T-helper 2 cell (primary cell): ENCODE results near the gene NECTIN2.
"Not testable (repeated sequence)": the region's sequence is repeated elsewhere in the genome, so short reads cannot be mapped to it uniquely, and the experiment has no call there.

Experiments used
- DNase-seq, 5 experiments: peaks; one replicate each; pipeline versions ENCODE4 v3.0.0 to v3.0.0-alpha.2; 2012 to 2022

Gene NECTIN2

GRCh38 chr19:44886141-44886540 lies 40.0 kb downstream of the NECTIN2 start:
- DNase-seq = no peak

GRCh38 chr19:44887648-44888047 lies 41.6 kb downstream of the NECTIN2 start:
- DNase-seq = no peak

- DNase-seq = not testable (repeated sequence)
These were observed 42.2 kb downstream of the NECTIN2 start for GRCh38 chr19:44888335-44888734.

GRCh38 chr19:44889830-44890365 lies 43.8 kb downstream of the NECTIN2 start:
- DNase-seq = no peak

- DNase-seq = peak in 3 of 5 experiments; percentile 100
These were observed 44.4 kb downstream of the NECTIN2 start for GRCh38 chr19:44890366-44891015.

GRCh38 chr19:44891016-44891882 lies 45.2 kb downstream of the NECTIN2 start, which contains the start of gene TOMM40:
Gene TOMM40, plus strand, starts transcription at chr19:44891254. Its CDS starts 162 bp downstream, at chr19:44891416.
- peak in 3 of 5 experiments; percentile 36 to 100 (median 99) for DNase-seq

GRCh38 chr19:44892932-44893331 lies 46.8 kb downstream of the NECTIN2 start:
- DNase-seq = no peak

GRCh38 chr19:44893332-44894051 lies 47.4 kb downstream of the NECTIN2 start:
- DNase-seq = no peak

- DNase-seq = no peak
These were observed 47.9 kb downstream of the NECTIN2 start for GRCh38 chr19:44894052-44894400.

- no peak for DNase-seq
These were observed 48.8 kb downstream of the NECTIN2 start for GRCh38 chr19:44894946-44895345.

- no peak for DNase-seq
These were observed 51.7 kb downstream of the NECTIN2 start for GRCh38 chr19:44897835-44898234.

GRCh38 chr19:44900328-44901244 lies 54.5 kb downstream of the NECTIN2 start:
- DNase-seq = no peak

- no peak for DNase-seq
These were observed 57.1 kb downstream of the NECTIN2 start for GRCh38 chr19:44903216-44903601.

GRCh38 chr19:44903602-44904425 lies 57.7 kb downstream of the NECTIN2 start:
- peak; percentile 38 to 68 (median 60) for DNase-seq

- no peak for DNase-seq
These were observed 58.4 kb downstream of the NECTIN2 start for GRCh38 chr19:44904426-44904994.

- DNase-seq = no peak
These were observed 59.5 kb downstream of the NECTIN2 start, which contains the start of gene APOE for GRCh38 chr19:44905437-44906160. Gene APOE, plus strand, starts transcription at chr19:44905796. Its CDS starts 829 bp downstream, at chr19:44906625.

GRCh38 chr19:44907613-44908012 lies 61.5 kb downstream of the NECTIN2 start:
- no peak for DNase-seq

GRCh38 chr19:44908074-44908835 lies 62.2 kb downstream of the NECTIN2 start:
- DNase-seq = no peak

GRCh38 chr19:44908836-44909261 lies 62.8 kb downstream of the NECTIN2 start:
- DNase-seq = no peak
